ENCODE data around the gene PDCD1LG2. TPM values are rescaled to one million over a fixed set of nuclear protein-coding genes. Genes with fewer than 3 reads are reported as not detected.

PDCD1LG2 gene
- total RNA-seq, 1 experiment from 2014 or later = 1.9 TPM

DNA sequence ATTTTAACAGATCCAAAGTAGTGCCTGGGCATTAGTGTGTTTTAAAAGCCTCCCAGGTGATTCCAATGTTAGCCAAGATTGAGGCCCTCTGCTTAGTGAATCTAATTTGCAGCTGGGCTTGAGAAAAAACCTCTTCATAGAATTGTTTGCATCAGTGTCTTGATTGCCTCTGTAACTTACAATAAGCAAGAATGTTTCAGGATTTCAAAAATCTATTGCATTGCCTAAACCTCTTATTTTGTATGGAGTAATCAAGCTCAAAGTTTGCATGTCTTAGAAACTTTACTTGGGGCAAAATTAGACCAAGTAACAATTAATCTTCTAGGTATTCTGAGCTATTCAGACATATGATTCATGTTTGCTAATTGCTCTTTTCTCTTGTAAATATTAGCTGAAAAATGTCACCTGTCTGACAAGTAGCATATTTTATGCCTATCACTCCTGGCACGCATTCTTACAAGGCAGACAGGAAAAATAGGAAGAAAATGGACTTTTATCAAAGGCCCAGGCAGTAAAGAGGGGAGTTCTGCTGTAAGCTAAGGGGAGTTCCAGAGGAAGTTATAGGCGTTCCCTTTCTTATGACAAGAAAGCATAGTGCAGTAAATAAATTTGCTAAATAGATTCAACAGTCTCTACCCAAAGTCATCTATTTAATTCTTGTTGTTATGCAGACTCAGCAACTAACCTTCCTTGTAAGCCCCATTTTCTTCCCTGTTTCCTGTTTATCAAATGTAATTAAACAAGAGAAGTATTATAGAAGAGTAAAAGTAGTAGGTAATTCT is 21.0 kb downstream of the PDCD1LG2 start:
- no peak for DNase-seq (ENCODE audit: low spot score)

GRCh38 chr9:5532306-5532705 is 22.0 kb downstream of the PDCD1LG2 start:
- DNase-seq (ENCODE audit: low spot score) = no peak

DNA sequence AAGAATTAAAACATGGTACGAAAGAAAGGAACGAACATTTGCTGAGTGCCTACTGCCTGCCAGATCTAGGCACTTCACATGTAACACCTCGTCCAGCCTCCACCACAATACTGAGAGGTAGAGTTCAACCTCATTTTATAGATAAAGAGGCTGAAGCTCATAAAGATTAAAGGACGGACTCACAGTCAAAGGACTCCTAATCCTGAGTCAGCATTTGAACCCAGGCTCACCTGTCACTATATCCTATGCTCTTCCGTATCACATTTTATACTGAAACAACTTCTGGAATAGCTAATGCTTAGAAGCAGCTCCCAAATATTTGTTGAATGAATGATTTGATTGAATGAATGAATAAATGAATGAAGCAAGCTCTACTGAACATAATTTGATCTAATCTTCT is 22.5 kb downstream of the PDCD1LG2 start:
- DNase-seq (ENCODE audit: low spot score) = no peak

DNA sequence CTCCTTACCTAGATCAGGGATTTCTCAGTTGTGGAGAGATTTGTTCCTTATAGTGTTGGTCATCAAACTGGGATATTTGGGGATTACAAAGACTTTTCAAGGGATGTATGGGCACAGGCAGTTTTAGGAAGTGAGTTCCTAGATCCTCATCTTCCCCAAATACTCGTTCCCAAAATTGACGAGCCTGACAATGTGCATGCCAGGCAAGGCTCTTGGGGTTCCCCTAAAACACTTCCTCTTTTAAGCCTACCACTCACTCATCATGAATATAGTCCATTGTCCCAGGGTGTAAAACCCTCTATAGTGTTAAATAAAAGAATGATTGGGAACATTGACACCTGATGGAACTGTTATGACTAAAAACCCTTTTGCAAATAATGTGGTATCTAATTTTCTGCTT is 26.4 kb downstream of the PDCD1LG2 start:
- no peak for DNase-seq (ENCODE audit: low spot score)

DNA sequence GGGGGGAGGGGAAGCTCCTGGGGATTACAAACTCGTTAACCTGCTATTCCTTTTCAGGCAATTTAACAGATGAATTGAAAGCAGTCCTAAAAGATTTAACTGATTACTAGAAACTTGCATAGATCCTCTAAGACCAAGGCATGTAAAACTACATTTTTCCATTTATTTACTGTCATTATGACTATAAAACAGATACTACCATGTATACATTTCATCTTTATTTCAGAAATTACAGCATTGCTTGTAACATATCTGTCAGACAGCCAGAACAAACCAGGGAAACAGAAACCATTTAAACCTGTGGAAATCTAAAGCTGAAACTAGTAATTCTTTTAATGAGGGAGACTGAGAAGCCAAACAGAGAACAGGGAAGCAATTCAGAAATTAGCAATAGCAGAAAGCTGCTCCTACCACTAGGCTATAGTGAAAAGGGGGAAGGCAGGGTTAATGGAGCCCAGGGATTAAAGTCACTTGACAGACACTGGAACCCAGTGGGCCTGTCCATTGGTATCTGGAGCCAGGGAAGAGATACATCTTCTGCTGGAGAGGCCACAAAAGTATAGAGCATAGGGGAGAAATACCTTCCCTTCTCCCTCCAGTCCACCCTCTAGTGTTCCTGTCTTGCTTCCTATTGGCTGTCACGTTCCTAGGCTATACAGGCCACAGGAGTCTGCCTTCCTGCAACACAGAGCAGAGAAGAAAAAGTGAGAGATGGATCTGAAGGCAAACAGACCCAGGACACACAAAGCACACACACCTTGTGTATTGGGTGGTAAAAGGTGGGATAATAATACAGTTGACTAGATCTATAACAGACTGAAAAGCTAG is 33.8 kb downstream of the PDCD1LG2 start:
- DNase-seq (ENCODE audit: low spot score) = no peak

- no peak for DNase-seq (ENCODE audit: low spot score)
Measured at GRCh38 chr9:5549658-5550650, 39.6 kb downstream of the PDCD1LG2 start.

- no peak for DNase-seq (ENCODE audit: low spot score)
Measured at GRCh38 chr9:5551368-5552150, 41.2 kb downstream of the PDCD1LG2 start.

DNA sequence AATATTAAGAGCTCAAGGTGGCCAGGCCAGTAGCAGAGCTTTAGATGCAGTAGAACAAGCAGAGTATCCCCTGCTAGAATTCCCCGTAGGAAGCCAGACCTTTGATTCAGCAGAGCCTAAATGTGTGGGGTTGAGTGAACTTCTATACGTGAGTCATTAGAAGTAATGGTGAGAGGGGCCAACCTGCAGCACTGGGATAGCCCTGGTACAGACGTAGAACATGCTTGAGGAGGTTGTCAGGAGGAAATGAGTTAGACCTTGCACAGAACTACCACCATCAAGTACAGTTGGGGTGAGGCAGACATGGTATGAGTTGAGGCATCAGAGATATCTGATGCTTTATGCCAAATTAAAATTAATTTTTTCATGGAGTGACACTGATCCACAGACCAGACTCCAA is 42.0 kb downstream of the PDCD1LG2 start:
- no peak for DNase-seq (ENCODE audit: low spot score)

DNA sequence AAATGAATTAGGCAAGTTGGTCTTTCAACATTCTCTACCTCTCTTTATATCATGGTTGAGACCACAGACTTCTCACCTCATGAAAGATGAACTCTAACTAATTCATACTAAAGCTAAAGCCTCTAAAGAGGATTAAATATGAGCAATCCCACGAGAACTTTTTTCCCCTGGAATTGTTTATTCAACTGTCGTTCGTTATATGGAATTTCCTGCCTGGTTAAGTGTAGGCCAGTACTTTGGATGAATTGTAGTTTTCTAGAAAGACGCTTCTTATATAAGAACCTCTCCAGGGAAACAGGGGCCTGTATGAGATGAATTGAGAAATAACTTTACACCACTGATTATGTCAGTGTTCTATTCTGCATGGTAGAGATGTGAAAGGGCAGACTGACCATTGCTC is 42.9 kb downstream of the PDCD1LG2 start:
- DNase-seq (ENCODE audit: low spot score) = no peak

DNA sequence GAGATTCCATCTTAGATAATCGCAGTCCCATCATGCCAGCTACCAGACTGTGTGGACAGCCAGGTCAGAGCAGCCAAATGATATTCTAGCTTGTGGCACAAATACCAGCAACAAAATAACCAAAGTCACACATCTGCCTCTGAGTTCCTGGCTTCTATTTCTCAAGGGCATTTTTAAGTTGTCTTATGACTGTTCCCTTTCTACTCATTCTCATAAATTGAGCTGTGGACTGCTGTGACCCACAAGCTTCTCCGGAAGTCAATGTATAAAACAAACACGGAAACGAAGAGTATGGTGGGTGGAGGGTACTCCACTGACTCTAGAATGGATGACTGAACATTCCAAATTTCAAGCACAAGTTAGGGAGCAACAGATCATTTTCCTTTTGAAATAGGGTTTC is 43.9 kb downstream of the PDCD1LG2 start:
- DNase-seq (ENCODE audit: low spot score) = no peak

- no peak for DNase-seq (ENCODE audit: low spot score)
Measured at GRCh38 chr9:5556101-5556705, 45.9 kb downstream of the PDCD1LG2 start.

- no peak for DNase-seq (ENCODE audit: low spot score)
Measured at GRCh38 chr9:5557606-5558587, 47.6 kb downstream of the PDCD1LG2 start.

DNA sequence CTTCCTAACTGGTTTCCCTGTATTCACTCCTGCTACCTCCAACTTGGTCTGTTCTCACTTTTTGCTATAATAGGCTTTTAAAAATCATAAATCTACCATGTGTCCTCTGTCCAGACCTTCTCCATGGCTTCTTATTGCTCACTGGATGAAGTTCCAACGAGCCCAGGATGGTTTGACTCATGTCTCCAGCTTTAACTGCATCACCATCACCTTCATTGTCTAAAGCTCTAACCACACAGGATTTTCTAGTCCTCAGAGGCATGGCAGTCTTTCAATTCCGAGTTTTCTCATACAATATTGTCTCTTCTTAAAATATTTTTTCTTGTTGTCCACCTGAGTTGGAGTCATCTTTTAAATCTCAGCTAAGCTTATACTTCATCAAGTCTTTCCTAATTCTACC is 49.3 kb downstream of the PDCD1LG2 start:
- DNase-seq (ENCODE audit: low spot score) = no peak

DNA sequence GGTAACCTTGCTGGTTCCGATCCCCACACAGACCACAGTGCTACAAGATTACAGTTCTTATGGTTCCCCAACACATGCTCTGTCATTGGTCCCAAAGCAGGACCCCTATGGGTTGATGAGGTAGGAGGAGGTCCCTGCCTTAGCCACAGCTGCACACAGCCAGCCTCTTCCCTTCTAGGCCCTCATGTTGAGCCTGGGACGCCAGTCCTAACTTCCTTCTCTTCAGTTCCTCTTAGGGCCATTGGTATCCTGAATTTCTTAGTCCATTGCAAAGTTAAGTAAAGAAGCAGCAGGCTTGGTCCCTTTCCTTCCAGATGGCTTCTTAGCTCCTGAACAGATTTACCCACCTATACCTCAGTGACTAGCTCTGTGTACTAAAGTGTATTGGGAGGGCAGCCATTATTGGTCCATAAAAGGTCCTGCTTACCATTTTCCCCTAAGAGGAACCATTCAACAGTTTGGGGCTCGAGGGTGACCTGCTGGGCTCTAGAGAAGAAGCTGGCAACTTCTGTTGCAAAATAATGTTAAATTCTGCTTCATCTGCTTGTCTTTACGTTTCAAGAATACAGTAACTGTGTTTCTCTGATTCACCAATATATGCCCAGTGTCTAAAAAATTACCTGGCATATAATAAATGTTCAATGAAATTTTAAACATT is 50.2 kb downstream of the PDCD1LG2 start:
- DNase-seq (ENCODE audit: low spot score) = no peak

- DNase-seq (ENCODE audit: low spot score) = no peak
Measured at GRCh38 chr9:5561828-5562488, 51.6 kb downstream of the PDCD1LG2 start.

DNA sequence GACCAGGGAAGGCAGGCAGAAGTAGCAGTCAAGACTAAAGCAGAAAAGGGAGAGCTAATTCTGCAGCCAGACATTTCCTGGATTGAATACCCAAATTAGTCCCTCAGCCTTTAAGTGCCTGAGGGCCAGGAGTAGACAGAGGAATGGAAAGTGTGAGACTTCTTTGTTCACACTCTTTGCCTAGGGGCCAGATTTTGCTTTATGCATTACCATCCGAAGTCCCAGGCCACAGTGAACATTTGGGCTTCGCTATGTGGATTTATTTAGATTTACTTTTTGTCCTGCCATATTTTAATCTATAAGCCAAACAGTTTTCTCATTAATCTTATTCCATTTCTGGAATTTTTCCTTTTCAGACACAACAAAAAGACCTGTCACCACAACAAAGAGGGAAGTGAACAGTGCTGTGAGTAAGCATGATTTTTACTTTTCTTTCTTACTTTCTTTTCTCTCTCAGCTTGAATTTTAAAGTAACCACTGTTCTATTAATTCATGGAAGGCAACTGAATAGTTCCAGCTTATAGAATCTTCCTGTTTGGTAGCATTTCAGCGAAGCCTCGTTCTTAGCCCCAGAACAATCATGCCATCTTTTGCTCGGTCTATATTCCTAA is 52.6 kb downstream of the PDCD1LG2 start:
- DNase-seq (ENCODE audit: low spot score) = no peak

DNA sequence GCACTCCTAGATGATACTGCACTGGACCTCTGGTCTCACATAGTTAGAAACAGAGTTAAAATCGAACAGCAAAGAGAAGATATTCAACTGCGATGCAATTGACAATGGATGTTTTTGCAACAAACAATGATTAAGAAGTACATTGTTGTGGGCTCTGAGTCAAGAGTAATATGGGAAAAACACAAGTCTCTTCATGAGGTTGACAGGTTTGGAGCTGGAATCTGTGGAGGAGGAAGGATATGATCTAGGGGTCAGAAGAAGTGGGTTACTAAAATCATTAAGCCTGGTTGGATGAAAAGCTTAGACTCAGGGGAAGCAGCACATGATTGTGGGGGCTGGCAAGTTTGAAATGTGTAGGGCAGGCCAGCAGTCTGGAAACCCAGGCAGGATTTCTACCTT is 53.1 kb downstream of the PDCD1LG2 start:
- no peak for DNase-seq (ENCODE audit: low spot score)

GRCh38 chr9:5563886-5564285 is 53.6 kb downstream of the PDCD1LG2 start:
- no peak for DNase-seq (ENCODE audit: low spot score)

Measured in H4 (cell line).